Astrocyte of the cerebellum (primary cell): Measurements from ENCODE around the gene TOP1.

Source experiments
- DNase-seq: peaks from one replicate; pipeline ENCODE4 v3.0.0-alpha.2; 2011; ENCODE audit warnings: low read depth
- H3K4me3 ChIP-seq: 2 replicates; pipeline ENCODE4 v1.5.1; 2011; ENCODE audit warnings: mild to moderate bottlenecking, low read depth, low read length, moderate library complexity
- CTCF ChIP-seq: IDR thresholded peaks from 2 replicates; pipeline ENCODE4 v1.5.1; 2012; ENCODE audit warnings: low read length, low read depth, moderate library complexity, mild to moderate bottlenecking; ENCODE audit errors: missing control alignments
- in situ Hi-C: cut with HindIII; loops from 2 replicates; pipeline ENCODE4 v1.10.0; 2017; ENCODE audit warnings: low sequenced_read_pairs

The TOP1 gene

GRCh38 chr20:41147767-41148191, 119.2 kb downstream of the TOP1 start:
- no peak for DNase-seq
- no peak for TF ChIP-seq CTCF
- no peak overlapping the region for H3K4me3 ChIP-seq
- in situ Hi-C loops, result no loop called here

DNA sequence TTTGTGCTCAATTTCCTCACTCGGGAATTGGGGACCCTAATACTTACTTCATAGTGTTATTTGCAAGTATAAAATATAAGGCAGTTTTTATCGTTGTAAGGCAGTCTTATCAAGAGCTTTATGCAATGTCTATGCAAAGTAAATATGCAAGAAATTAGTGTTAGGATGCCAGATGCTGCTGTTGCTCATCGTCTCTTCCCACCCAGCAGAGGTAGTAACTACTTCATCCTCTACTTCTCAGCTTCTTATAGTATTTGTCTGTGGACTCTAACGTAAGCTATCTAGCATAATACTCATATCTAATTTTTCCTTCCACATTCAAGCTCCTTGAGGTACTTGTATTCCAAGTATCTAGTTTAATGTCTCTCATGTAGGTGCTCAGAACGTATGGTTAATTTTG, 120.3 kb downstream of the TOP1 start:
- no peak overlapping the region for H3K4me3 ChIP-seq
- no peak for DNase-seq
- no peak for TF ChIP-seq CTCF
- in situ Hi-C loops, result no loop called here

DNA sequence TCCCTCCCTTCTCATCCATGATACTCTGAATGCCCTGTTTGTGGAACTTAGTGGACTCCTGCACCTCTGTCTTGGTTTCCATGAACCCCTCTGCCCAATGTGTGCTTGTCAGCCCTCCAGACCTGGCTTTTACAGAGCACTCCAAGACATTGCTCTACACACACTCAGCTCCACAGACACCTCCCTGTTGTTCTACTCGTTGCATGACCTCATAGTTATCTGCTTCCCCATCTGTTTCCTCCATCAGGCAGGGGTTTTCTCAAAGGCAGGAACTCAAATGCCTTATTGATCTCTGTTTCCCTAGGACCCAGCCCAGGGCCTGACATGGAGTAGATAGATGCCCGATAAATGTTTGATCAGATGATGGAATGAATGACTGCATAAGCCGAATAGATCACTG, 122.0 kb downstream of the TOP1 start:
- H3K4me3 ChIP-seq, result no peak overlapping the region
- TF ChIP-seq CTCF, result no peak
- DNase-seq, result no peak
- in situ Hi-C loops, result no loop called here

DNA sequence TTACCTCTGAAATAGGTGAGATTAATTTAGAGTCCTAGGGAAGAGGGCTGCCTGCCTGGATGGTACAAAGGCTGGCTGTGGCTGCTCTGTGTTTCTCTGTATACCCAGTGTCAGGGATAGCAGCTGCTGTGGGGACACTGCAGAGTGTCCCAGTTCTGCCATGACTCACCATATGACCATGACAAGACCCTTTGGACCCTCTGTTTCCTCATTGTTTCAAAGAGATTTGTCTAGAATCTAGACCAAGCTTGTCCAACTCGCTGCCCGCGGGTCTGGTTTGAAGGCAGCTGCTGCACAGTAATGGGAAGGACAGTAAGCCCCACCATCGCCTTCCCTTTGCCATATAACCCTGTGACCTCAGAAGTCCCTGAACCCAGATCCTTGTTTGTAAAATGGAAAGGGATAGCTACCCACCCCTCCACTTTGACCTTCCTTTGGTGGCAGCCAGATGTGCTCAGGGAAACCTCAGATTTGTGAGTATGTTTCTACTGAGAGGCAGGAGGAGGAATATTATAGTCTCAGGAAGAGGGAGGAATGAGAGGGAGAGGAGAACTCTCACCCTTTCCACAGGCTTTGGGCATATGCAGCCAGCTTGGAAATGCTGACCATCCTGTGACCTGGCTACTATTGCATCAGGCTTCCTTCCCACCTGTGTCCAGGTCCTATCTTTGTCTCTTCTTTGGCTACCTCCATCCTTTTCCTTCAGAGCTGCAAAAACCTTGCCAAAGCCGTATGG, 122.7 kb downstream of the TOP1 start:
- TF ChIP-seq CTCF, result no peak
- in situ Hi-C loops, result no loop called here

GRCh38 chr20:41152108-41152757, 123.6 kb downstream of the TOP1 start:
- in situ Hi-C loops, result no loop called here
- DNase-seq, result no peak
- TF ChIP-seq CTCF, result no peak
- no peak overlapping the region for H3K4me3 ChIP-seq

More for the DNA sequence above, 122.7 kb downstream of the TOP1 start:
- no peak overlapping the region for H3K4me3 ChIP-seq
- DNase-seq, result no peak

- in situ Hi-C loops, result no loop called here
- no peak for TF ChIP-seq CTCF
- H3K4me3 ChIP-seq, result no peak overlapping the region
- DNase-seq, result no peak
Measured at GRCh38 chr20:41154436-41155176, 126.0 kb downstream of the TOP1 start.
